HG02970 (cell line): ENCODE data around the gene PACRG.
"Not testable (repeated sequence)": the region's sequence is repeated elsewhere in the genome, so short reads cannot be mapped to it uniquely, and the experiment has no call there.

ENCODE experiments used
- ATAC-seq: cut with Tn5 transposase; IDR thresholded peaks from one replicate; pipeline ENCODE4 v1.9.1; 2021; ENCODE audit warnings: mild to moderate bottlenecking, moderate library complexity, moderate number of reproducible peaks; ENCODE audit not compliant: unreplicated experiment, low FRiP score

Gene PACRG

GRCh38 chr6:162983234-162983633 lies 255.5 kb downstream of the PACRG start:
- ATAC-seq, result not testable (repeated sequence)

GRCh38 chr6:162998777-162999176 lies 271.0 kb downstream of the PACRG start:
- ATAC-seq, result no peak

DNA sequence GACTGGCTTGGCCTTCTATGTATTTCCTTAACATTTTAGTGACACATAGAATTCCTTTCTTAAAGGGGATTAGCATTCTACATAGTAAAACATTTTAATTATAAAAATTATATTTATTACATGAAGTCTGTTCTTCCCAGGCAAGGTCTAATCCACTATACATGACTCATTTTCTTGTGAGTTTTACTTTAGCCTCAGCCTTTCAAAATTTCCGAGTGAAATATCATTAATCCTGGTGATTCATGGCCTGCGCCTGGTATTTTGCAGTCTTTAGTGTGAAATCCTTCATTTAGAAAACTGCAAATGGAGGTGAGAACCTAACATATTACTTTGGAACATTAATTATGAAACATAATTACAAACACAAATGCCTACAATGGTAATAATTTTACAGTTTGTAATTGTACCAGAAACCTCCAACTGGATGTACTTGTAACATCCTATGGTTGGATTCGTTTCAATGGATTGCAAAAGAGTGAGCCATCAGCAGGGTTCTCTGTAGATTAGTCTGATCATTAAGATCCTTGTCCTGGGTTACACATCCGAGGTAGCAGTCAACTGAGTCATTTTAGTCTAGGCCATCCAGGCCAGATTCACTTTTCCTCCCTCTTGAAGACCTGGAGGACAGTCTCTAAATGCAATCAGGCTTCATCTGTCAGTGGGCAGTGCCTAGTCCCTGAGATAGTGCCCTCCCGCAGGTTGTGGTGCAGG lies 272.0 kb downstream of the PACRG start:
- no peak for ATAC-seq

DNA sequence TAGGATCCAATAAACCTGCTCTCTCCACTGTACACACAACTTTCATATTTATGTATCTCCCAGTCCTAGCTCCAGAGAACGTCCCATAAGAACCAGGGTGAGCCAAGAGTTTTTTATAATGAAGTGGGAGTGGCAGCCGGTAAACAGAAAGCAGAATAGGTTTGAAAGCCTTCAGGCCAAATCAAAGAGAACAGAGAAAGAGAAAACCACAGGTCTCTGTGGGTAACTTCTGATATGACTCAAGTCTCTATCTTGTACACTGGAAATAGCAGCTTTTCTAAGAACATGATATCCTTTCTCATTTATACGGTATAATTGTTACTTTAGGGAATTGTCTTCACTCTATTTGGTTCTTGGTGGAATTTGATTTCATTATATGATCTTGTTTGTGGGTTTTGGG lies 273.6 kb downstream of the PACRG start:
- ATAC-seq, result peak; percentile 88

DNA sequence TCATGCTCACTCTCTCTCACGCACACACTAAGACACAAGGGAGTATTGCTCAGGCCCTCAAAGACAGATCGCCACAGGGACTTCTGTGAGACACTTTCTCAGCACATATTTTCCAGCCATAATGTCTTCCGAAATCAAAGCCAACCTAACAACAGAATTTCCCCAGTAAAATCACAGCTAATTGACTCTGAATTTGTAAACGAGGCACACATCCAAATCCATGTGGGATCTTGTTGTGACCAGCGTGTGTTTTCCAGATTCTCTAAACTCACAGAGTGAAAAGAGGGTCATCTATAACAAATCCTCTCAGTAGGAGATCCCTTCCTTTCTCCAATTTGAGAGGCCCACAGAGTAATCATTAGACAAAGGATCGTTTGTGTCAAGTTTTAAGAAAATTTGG lies 280.4 kb downstream of the PACRG start:
- no peak for ATAC-seq

DNA sequence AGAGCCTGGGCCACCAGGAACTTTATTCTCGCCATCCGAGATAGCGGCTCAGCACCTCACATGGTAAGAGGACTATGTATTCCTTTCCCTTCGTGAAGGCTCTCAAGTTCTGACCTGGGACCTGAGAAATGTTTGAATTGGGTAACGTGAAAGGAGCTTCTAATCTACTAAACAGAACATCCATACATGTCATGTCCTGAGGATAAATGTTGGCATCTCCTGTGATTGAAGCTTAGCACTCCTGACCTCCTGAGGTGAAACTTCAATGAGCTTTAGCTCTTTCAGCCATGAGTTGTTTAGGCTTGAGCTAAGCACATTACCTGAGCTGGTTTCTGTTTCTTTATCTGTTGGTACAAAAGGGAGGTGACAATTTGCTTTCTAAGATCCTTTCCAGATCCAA lies 280.9 kb downstream of the PACRG start:
- ATAC-seq, result no peak

DNA sequence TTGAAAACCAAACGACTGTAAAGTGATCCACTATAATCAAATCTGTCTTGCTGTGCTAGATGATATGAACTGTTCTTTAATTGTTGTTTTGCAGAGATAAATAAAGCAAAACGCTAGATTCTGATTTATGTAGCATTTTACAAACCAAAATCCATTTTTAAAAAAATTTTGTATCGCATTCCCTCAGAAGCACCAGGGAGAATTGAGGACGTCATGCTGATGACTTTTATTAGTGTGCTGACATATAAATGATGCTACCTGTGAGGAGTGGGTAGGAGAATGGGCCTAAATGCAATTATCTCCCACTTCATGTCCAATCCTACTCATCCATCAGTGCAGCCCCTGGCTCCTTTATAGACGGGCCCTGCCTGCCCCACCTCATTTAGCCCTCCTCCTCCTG lies 282.4 kb downstream of the PACRG start:
- ATAC-seq, result no peak

DNA sequence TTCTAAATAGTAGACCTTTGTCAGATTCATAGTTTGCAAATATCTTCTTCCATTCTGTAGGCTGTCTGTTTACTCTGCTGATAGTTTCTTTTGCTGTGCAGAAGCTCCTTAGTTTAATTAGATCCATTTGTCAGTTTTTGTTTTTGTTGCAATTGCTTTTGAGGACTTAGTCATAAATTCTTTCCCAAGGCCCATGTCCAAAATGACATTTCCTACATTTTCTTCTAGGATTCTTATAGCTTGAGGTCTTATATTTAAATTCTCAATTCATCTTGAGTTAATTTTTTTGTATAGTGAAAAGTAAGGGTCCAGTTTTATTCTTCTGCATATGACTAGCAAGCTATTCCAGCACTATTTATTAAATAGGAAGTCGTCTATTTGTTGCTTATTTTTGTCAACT lies 287.0 kb downstream of the PACRG start:
- no peak for ATAC-seq

GRCh38 chr6:163017801-163018200 lies 290.0 kb downstream of the PACRG start:
- no peak for ATAC-seq

GRCh38 chr6:163019926-163020325 lies 292.2 kb downstream of the PACRG start:
- no peak for ATAC-seq

DNA sequence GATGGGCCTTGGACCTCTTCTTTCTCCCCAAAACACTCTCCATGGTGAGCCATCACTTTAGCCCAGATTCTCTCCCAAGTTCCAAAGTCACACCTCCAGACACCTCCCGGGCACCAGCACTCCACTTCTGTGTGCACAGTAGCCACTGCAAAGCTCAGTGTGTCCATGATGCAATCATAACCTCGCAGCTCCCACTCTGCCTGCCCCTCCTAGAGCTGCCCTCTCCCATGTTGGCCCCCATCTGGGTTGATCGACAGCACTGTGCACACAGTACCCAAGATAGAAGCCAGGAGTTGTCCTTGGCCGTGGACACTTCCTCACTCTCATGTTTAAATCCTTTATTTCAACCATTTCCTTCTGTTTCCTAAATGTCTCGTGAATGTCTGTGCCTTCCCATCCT lies 293.3 kb downstream of the PACRG start:
- no peak for ATAC-seq

GRCh38 chr6:163023700-163024099 lies 295.9 kb downstream of the PACRG start:
- no peak for ATAC-seq

- ATAC-seq, result no peak
These were observed 299.1 kb downstream of the PACRG start for GRCh38 chr6:163026893-163027292.

- ATAC-seq, result no peak
These were observed 303.2 kb downstream of the PACRG start for GRCh38 chr6:163030980-163031379.

GRCh38 chr6:163031931-163032330 lies 304.2 kb downstream of the PACRG start:
- no peak for ATAC-seq

GRCh38 chr6:163036160-163036645 lies 308.4 kb downstream of the PACRG start:
- no peak for ATAC-seq

DNA sequence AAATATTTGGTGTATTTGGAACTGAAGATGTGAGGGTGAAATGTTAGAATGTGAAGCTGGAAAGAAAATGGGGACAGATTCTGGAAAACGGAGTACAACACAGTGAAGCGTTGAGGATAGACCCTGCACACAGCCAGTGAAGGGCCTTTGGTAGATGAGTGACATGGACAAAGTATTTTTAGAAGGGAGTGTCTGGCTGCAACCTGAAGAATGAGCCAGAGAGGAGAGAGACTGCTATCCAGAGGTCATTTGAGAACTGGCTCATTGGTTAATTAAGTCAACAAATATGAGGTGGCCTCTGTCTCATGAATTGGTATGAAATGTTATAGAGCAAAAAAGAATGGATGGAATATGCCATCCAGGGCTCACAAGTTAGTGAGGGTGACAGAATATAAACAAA lies 310.5 kb downstream of the PACRG start:
- ATAC-seq, result no peak

DNA sequence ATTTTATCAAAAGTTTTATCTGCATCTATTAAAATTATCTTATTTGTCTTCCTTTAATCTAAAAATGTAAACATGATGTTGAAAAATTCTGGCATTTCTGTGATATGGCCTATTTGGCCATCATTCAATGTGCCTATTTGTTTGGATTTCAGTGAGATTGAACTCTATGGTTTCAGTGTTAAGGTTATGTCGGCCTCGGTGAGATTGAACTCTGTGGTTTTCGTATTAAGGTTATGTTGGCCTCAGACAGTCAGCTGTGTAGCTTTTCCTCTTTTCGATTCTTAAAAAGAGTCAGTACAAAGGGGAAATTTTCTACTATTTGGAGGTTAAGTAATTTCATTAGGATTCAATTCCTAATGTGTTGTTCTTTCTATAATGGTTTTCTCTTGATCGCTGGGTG lies 320.6 kb downstream of the PACRG start:
- no peak for ATAC-seq

GRCh38 chr6:163053667-163054344 lies 326.0 kb downstream of the PACRG start:
- no peak for ATAC-seq

DNA sequence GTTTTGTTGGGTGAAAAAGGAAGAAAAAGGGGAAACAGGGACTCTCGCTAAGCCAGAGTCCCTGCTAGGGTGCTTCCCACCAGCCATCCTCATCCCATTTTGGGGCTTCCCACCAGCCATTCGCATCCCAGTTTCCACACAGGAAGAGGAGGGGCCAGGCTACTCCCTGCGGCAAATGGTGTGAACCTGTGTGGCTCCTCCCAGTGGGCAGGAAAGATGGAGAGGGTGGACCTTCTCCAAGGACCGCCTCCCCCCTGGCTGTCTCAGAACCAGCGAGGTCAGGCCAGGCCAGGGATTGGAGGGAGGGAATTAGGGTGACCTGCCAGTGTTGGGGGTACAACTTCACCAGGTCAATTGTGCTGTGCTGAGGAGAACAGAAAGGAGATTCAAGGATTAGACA lies 326.9 kb downstream of the PACRG start:
- no peak for ATAC-seq

GRCh38 chr6:163057260-163057659 lies 329.5 kb downstream of the PACRG start:
- ATAC-seq, result no peak

GRCh38 chr6:163062790-163063189 lies 335.0 kb downstream of the PACRG start:
- no peak for ATAC-seq
